NCI-H146 (cell line): Measurements from ENCODE around the gene OR6C2.
"Not testable (repeated sequence)": the region's sequence is repeated elsewhere in the genome, so short reads cannot be mapped to it uniquely, and the experiment has no call there.

ENCODE experiments used
- DNase-seq: peaks from one replicate; lab custom pipeline; 2025; lab: John Stamatoyannopoulos, UW

OR6C2 gene

GRCh38 chr12:55443776-55444175 is at the start of gene OR6C2:
Gene OR6C2 (plus strand): TSS chr12:55444076. CDS start chr12:55452214, 8,138 bp downstream.
- DNase-seq: no peak

GRCh38 chr12:55396326-55396725 is 47.5 kb upstream of the OR6C2 start:
- DNase-seq: no peak

GRCh38 chr12:55400229-55400628 is 43.6 kb upstream of the OR6C2 start, which contains the start of gene OR6C65:
Gene OR6C65 (plus strand): TSS chr12:55400529. CDS start chr12:55400529, 0 bp downstream.
- no peak for DNase-seq

GRCh38 chr12:55407866-55408265 is 36.0 kb upstream of the OR6C2 start:
- DNase-seq: no peak

- not testable (repeated sequence) for DNase-seq
Observed at GRCh38 chr12:55409133-55409532, 34.7 kb upstream of the OR6C2 start.

GRCh38 chr12:55412138-55412537 is 31.7 kb upstream of the OR6C2 start:
- DNase-seq: not testable (repeated sequence)

- not testable (repeated sequence) for DNase-seq
Observed at GRCh38 chr12:55413498-55414388, 30.1 kb upstream of the OR6C2 start.

GRCh38 chr12:55414396-55414823 is 29.5 kb upstream of the OR6C2 start:
- DNase-seq: not testable (repeated sequence)

GRCh38 chr12:55414889-55415288 is 29.0 kb upstream of the OR6C2 start:
- DNase-seq: not testable (repeated sequence)

GRCh38 chr12:55416961-55417360 is 26.9 kb upstream of the OR6C2 start:
- DNase-seq: no peak

GRCh38 chr12:55420307-55420962 is 23.4 kb upstream of the OR6C2 start:
- no peak for DNase-seq

GRCh38 chr12:55425954-55426353 is 17.9 kb upstream of the OR6C2 start, which contains the start of gene OR6C76:
Gene OR6C76 (plus strand): TSS chr12:55426254. CDS start chr12:55426254, 0 bp downstream.
- no peak for DNase-seq

- no peak for DNase-seq
Observed at GRCh38 chr12:55428331-55429243, 15.3 kb upstream of the OR6C2 start.

GRCh38 chr12:55441233-55441632 is 2.6 kb upstream of the OR6C2 start:
- not testable (repeated sequence) for DNase-seq

GRCh38 chr12:55445357-55445756 is 1.5 kb downstream of the OR6C2 start:
- no peak for DNase-seq

- no peak for DNase-seq
Observed at GRCh38 chr12:55446326-55446725, 2.5 kb downstream of the OR6C2 start.

GRCh38 chr12:55448825-55449224 is 4.9 kb downstream of the OR6C2 start:
- DNase-seq: no peak

GRCh38 chr12:55464926-55465325 is 21.1 kb downstream of the OR6C2 start:
- DNase-seq: not testable (repeated sequence)

- no peak for DNase-seq
Observed at GRCh38 chr12:55467836-55468235, 24.0 kb downstream of the OR6C2 start.

- DNase-seq: no peak
Observed at GRCh38 chr12:55469291-55469690, 25.4 kb downstream of the OR6C2 start.

- DNase-seq: no peak
Observed at GRCh38 chr12:55470088-55470829, 26.4 kb downstream of the OR6C2 start, which contains the start of gene OR6C70. Gene OR6C70 (minus strand): TSS chr12:55470138. CDS start chr12:55470138, 0 bp downstream.
